H1 (cell line): Measurements from ENCODE around the gene MYL5. TPM values are rescaled to one million over a fixed set of nuclear protein-coding genes. Genes with fewer than 3 reads are reported as not detected.

Experiments used
- BACH1 ChIP-seq: IDR thresholded peaks from 2 replicates; pipeline ENCODE4 v1.6.1; 2012; ENCODE audit warnings: low read length, improper control_type of control experiment
- BRCA1 ChIP-seq: IDR thresholded peaks from 2 replicates; pipeline ENCODE4 v1.6.1; 2012; ENCODE audit warnings: low read depth, low read length, improper control_type of control experiment
- CBX8 ChIP-seq: fragments of 300-800, 300-1000 bp; sonication (generic); IDR thresholded peaks from 2 replicates; pipeline ENCODE4 v1.7.1; 2016; ENCODE audit warnings: low read depth, low read length, borderline replicate concordance
- CHD7 ChIP-seq: fragments of 300-600 bp; sonication (generic); IDR thresholded peaks from 2 replicates; pipeline ENCODE4 v1.7.1; 2012; ENCODE audit warnings: low read length, moderate library complexity, mild to moderate bottlenecking, inconsistent platforms; ENCODE audit not compliant: insufficient replicate concordance
- JUND ChIP-seq: IDR thresholded peaks from 2 replicates; pipeline ENCODE4 v1.6.1; 2011; ENCODE audit warnings: mild to moderate bottlenecking, improper control_type of control experiment, low read length
- KDM4A ChIP-seq: IDR thresholded peaks from one replicate; pipeline ENCODE4 v1.7.1; 2012; ENCODE audit warnings: low read depth, mild to moderate bottlenecking, moderate library complexity, low read length, inconsistent platforms; ENCODE audit not compliant: severe bottlenecking
- POLR2A ChIP-seq, 2 experiments: IDR thresholded peaks; 1 replicate in 1 of 2; 2 replicates in 1 of 2; pipeline ENCODE4 v1.6.1; 2011; ENCODE audit warnings: low read depth in 2 of 2, low read length in 2 of 2, mild to moderate bottlenecking in 2 of 2; ENCODE audit errors: control extremely low read depth in 1 of 2
- SAP30 ChIP-seq: fragments of 300-600 bp; sonication (generic); IDR thresholded peaks from 2 replicates; pipeline ENCODE4 v1.7.1; 2012; ENCODE audit warnings: low read length, moderate library complexity, mild to moderate bottlenecking, inconsistent platforms; ENCODE audit not compliant: insufficient read depth, insufficient replicate concordance
- SIRT6 ChIP-seq: IDR thresholded peaks from one replicate; pipeline ENCODE4 v1.7.1; 2012; ENCODE audit warnings: low read length, inconsistent platforms
- SP1 ChIP-seq: IDR thresholded peaks from 2 replicates; pipeline ENCODE4 v1.6.1; 2011; ENCODE audit warnings: low read depth, low read length
- SRF ChIP-seq: IDR thresholded peaks from 2 replicates; pipeline ENCODE4 v1.6.1; 2011; ENCODE audit warnings: mild to moderate bottlenecking, low read depth, low read length, moderate library complexity
- TEAD4 ChIP-seq: IDR thresholded peaks from 2 replicates; pipeline ENCODE4 v1.6.1; 2012; ENCODE audit warnings: low read depth, low read length, inconsistent platforms, mixed read lengths
- polyA plus RNA-seq, 7 experiments: library from polyadenylated mRNA; depleted of rRNA in 3 of 7; stranded (reverse) in 5 of 7; unstranded in 2 of 7; fragments of >200 nt in 5 of 7; fragments of 200-250 nt in 2 of 7; gene quantifications; 1 replicate in 5 of 7; 2 replicates in 1 of 7; 4 replicates in 1 of 7; pipeline versions ENCODE4 v1.2.1 to v1.2.3, GENCODE V29; 2011 to 2013; ENCODE audit warnings: missing spikeins in 2 of 7, mixed read lengths in 2 of 7
- total RNA-seq: library from RNA; stranded (reverse); fragmentation: NEBNext Ultra II Directional; extraction: Animal tissue kit (Norgen Biotek cat#: 25700); gene quantifications from 2 replicates; pipeline ENCODE4 v1.2.1, GENCODE V29; 2021

MYL5 gene
- total and polyA plus RNA-seq, 2 of the 8 experiments (the other 6 are each of a cell fraction or from before 2014, with no cell fraction given) = 5.7 to 6.8 TPM

GRCh38 chr4:637536-638280, 36.6 kb upstream of the MYL5 start (continued):
- TF ChIP-seq CHD7 = no peak
- TF ChIP-seq BRCA1 = no peak
- no peak for TF ChIP-seq BACH1
- TF ChIP-seq SP1 = no peak
- no peak for TF ChIP-seq KDM4A
- TF ChIP-seq SAP30 = no peak
- TF ChIP-seq CBX8 = no peak
- TF ChIP-seq SIRT6 = no peak
- TF ChIP-seq POLR2A (IDR thresholded peaks at IDR 0.05; ENCODE audit: control extremely low read depth in 1 of 2, low read depth in 2 of 2, low read length in 2 of 2) = no peak
- no peak for TF ChIP-seq JUND
- TF ChIP-seq SRF = no peak
- TF ChIP-seq TEAD4 = no peak
